Spleen (tissue), 7 donors: ENCODE data around the gene PRKG1.

Source experiments
- CTCF ChIP-seq, 11 experiments: fragments of 200-600 bp in 7 of 11; fragments of 450-650 bp in 4 of 11; sonication (generic) in 4 of 11; IDR thresholded peaks in 8 of 11; conservative IDR thresholded peaks in 3 of 11; 1 replicate in 7 of 11; 2 replicates in 4 of 11; pipeline versions ENCODE4 v1.4.0 to v1.8.0; 2016 to 2021; ENCODE audit warnings: antibody characterized with exemption in 11 of 11, inconsistent platforms in 4 of 11, mild to moderate bottlenecking in 1 of 11
- POLR2A ChIP-seq, 3 donors: fragments of 450-650 bp; IDR thresholded peaks; one replicate each; pipeline ENCODE4 v1.5.1; 2017; ENCODE audit warnings: antibody characterized with exemption in 3 of 3, mild to moderate bottlenecking in 1 of 3
- POLR2AphosphoS5 ChIP-seq, 3 donors: sonication (generic); formaldehyde crosslinking; IDR thresholded peaks; one replicate each; pipeline ENCODE4 v1.5.1; 2017; ENCODE audit warnings: antibody characterized with exemption in 3 of 3
- donor health status: DM: no; HTN: no; CAD: no; lungs with moderate emphysema.
- donor health status: DM: no; HTN: no; CAD: no.
- donor health status: DM: no; HTN: no; CAD: no.

- no peak for TF ChIP-seq POLR2AphosphoS5 (IDR thresholded peaks at IDR 0.05)
- TF ChIP-seq CTCF (IDR thresholded peaks at IDR 0.05 in 8 of 11, conservative IDR thresholded peaks at IDR 0.05 in 3 of 11), result no peak
- TF ChIP-seq POLR2A (IDR thresholded peaks at IDR 0.05), result no peak
Measured at GRCh38 chr10:51910596-51910995, 836.3 kb downstream of the PRKG1 start.
